K562 (cell line): ENCODE results near the gene ZNF776. TPM values are rescaled to one million over a fixed set of nuclear protein-coding genes. Genes with fewer than 3 reads are reported as not detected.

ENCODE experiments used
- ATAC-seq: fragments of 200-7000 bp; cut with Tn5 transposase; 3 replicates; pipeline ENCODE4 v1.9.1; 2020; ENCODE audit warnings: moderate library complexity
- BruUV-seq: library from RNA; stranded (reverse); fragments of 400-500 nt; replicated peaks from 2 replicates; lab custom pipeline; 2021; lab: Mats Ljungman, UMichigan
- CTCF ChIA-PET: fragments of 300-600 bp; formaldehyde crosslinking; extraction: SDS; loops from one replicate; lab custom pipeline; 2021; ENCODE audit warnings: low intra/inter-chr PET ratio; lab: Yijun Ruan, JAX
- POLR2A ChIA-PET: fragments of 300-600, 350-650 bp; sonication (Branson Sonifier 250); formaldehyde crosslinking; extraction: SDS; loops from one replicate; lab custom pipeline; 2021; ENCODE audit warnings: antibody characterized with exemption, inconsistent platforms; lab: Yijun Ruan, JAX
- DNase-seq, 4 experiments: peaks; one replicate each; pipeline versions ENCODE4 v3.0.0 to v3.0.0-alpha.2; 2011 to 2018; ENCODE audit warnings: low spot score in 3 of 4, mixed read lengths in 3 of 4; ENCODE audit errors: extremely low read depth in 1 of 4
- FAIRE-seq: peaks from 2 replicates; lab custom pipeline; 2011; peaks lifted over from hg19 to GRCh38; lab: Jason Lieb, UNC
- H2AFZ ChIP-seq: 2 replicates; pipeline ENCODE4 v1.6.0; 2011; ENCODE audit warnings: low read depth, low read length, control low read depth, inconsistent platforms
- H3K27ac ChIP-seq: fragments of 200-600 bp; 3 replicates; pipeline ENCODE4 v1.8.0; 2011; ENCODE audit warnings: low read depth, mild to moderate bottlenecking, control low read depth, inconsistent platforms, low read length, moderate library complexity, mixed read lengths; ENCODE audit errors: extremely low read depth
- H3K27me3 ChIP-seq, 2 experiments: fragments of 300-600 bp in 1 of 2; 2 replicates in 1 of 2; 3 replicates in 1 of 2; pipeline versions ENCODE4 v1.6.0 to v1.8.0; 2011; ENCODE audit warnings: inconsistent platforms in 2 of 2, low read length in 2 of 2, mild to moderate bottlenecking in 1 of 2, mixed read lengths in 1 of 2, moderate library complexity in 1 of 2; ENCODE audit not compliant: control insufficient read depth in 2 of 2, insufficient read depth in 2 of 2
- H3K36me3 ChIP-seq: fragments of 300-600 bp; 3 replicates; pipeline ENCODE4 v1.8.0; 2011; ENCODE audit warnings: mild to moderate bottlenecking, low read length, inconsistent platforms; ENCODE audit not compliant: control insufficient read depth, insufficient read depth
- H3K4me1 ChIP-seq, 2 experiments: fragments of 200-600 bp in 1 of 2; replicated peaks in 1 of 2; 2 replicates in 1 of 2; 3 replicates in 1 of 2; pipeline versions ENCODE4 v1.5.1 to v1.8.0; 2011; ENCODE audit warnings: inconsistent platforms in 2 of 2, low read length in 2 of 2, mild to moderate bottlenecking in 1 of 2, mixed read lengths in 1 of 2, moderate library complexity in 1 of 2; ENCODE audit not compliant: control insufficient read depth in 2 of 2, insufficient read depth in 2 of 2
- H3K4me2 ChIP-seq: 2 replicates; pipeline ENCODE4 v1.6.1; 2011; ENCODE audit warnings: low read length, control low read depth, inconsistent platforms, mixed read lengths; ENCODE audit not compliant: insufficient read depth
- H3K4me3 ChIP-seq: fragments of 200-600 bp; sonication (generic), shearing (Covaris generic); 2 replicates; pipeline ENCODE4 v1.5.1; 2016; ENCODE audit warnings: control low read depth, inconsistent platforms
- H3K79me2 ChIP-seq: fragments of 200-600 bp; 3 replicates; pipeline ENCODE4 v1.8.0; 2011; ENCODE audit warnings: low read length, inconsistent platforms; ENCODE audit not compliant: control insufficient read depth, insufficient read depth
- H3K9ac ChIP-seq, 2 experiments: 2 replicates each; pipeline versions ENCODE4 v1.6.0 to v1.6.1; 2011; ENCODE audit warnings: low read depth in 2 of 2, low read length in 2 of 2, control low read depth in 1 of 2, inconsistent platforms in 1 of 2, mild to moderate bottlenecking in 1 of 2, mixed read lengths in 1 of 2; ENCODE audit not compliant: insufficient read depth in 1 of 2
- H3K9me1 ChIP-seq: one replicate; pipeline ENCODE4 v1.6.0; 2011; ENCODE audit warnings: inconsistent platforms, mild to moderate bottlenecking, low read length, moderate library complexity; ENCODE audit not compliant: control insufficient read depth, insufficient read depth
- H3K9me3 ChIP-seq: replicated peaks from 2 replicates; pipeline ENCODE4 v1.5.1; 2011; ENCODE audit warnings: low read depth, low read length, inconsistent platforms; ENCODE audit not compliant: control insufficient read depth, insufficient read depth
- H4K20me1 ChIP-seq: replicated peaks from 2 replicates; pipeline ENCODE4 v1.6.1; 2011; ENCODE audit warnings: low read length, inconsistent platforms, mixed read lengths; ENCODE audit not compliant: control insufficient read depth, insufficient read depth
- BACH1 ChIP-seq: fragments of 200-800 bp; sonication (Bioruptor generic); IDR thresholded peaks from 2 replicates; pipeline ENCODE4 v1.6.1; 2016; ENCODE audit warnings: missing genetic modification characterization, missing compliant biosample characterization
- ETV6 ChIP-seq, 3 experiments: fragments of 150-350 bp in 1 of 3; sonication (generic) in 1 of 3; formaldehyde crosslinking in 1 of 3; IDR thresholded peaks; 2 replicates each; pipeline versions ENCODE4 v1.6.1 to v1.8.0; 2014 to 2022; ENCODE audit warnings: borderline replicate concordance in 2 of 3, low read depth in 2 of 3, antibody characterized with exemption in 1 of 3, low read length in 1 of 3, mild to moderate bottlenecking in 1 of 3, missing genetic modification reagents in 1 of 3
- GATAD2B ChIP-seq: fragments of 450-650 bp; IDR thresholded peaks from 2 replicates; pipeline ENCODE4 v1.6.1; 2017; ENCODE audit warnings: mild to moderate bottlenecking, borderline replicate concordance
- GTF2F1 ChIP-seq: IDR thresholded peaks from 2 replicates; pipeline ENCODE4 v1.6.1; 2011; ENCODE audit warnings: low read depth, low read length, improper control_type of control experiment
- HLTF ChIP-seq: fragments of 450-650 bp; IDR thresholded peaks from 2 replicates; pipeline ENCODE4 v1.6.1; 2016
- MBD2 ChIP-seq: sonication (generic); IDR thresholded peaks from 2 replicates; pipeline ENCODE4 v1.6.1; 2016; ENCODE audit warnings: low read depth, borderline replicate concordance
- SREBF2 ChIP-seq: sonication (generic); formaldehyde crosslinking; IDR thresholded peaks from 2 replicates; pipeline ENCODE4 v1.4.0; 2020; ENCODE audit warnings: mild to moderate bottlenecking, missing genetic modification reagents
- WGBS: fragments of 100-300 bp; shearing (Covaris generic); methylation state at CpG from one replicate; pipeline ENCODE4 v1.1.6; 2016; ENCODE audit warnings: low coverage, mixed read lengths; ENCODE audit not compliant: insufficient coverage; ENCODE audit errors: missing lambda C conversion rate; 5-methylcytosine and 5-hydroxymethylcytosine counted together
- in situ Hi-C: fragments of 300-500 bp; cut with MboI; formaldehyde crosslinking; loops from 4 replicates; pipeline ENCODE4 v1.15.0; 2018; ENCODE audit warnings: inconsistent platforms, mixed read lengths
- intact Hi-C: fragments of 100-400 bp; cut with micrococcal nuclease; formaldehyde crosslinking; loops from 2 replicates; pipeline ENCODE4 v1.14.2; 2022
- polyA plus RNA-seq, 8 experiments: library from polyadenylated mRNA; depleted of rRNA in 4 of 8; stranded (reverse) in 5 of 8; unstranded in 3 of 8; fragments of >200 nt; fragmentation: Nextera tagmentation in 2 of 8; fragmentation: Illumina TruSeq in 1 of 8; extraction: Ambion mirVana in 2 of 8; extraction: Trizol in 1 of 8; gene quantifications; 2 replicates each; pipeline versions ENCODE4 v1.2.1 to v1.2.3, GENCODE V29; 2011 to 2014; ENCODE audit warnings: inconsistent platforms in 1 of 8, missing spikeins in 1 of 8
- total RNA-seq, 7 experiments: library from RNA; depleted of rRNA in 6 of 7; stranded (reverse); fragments of >200 nt in 6 of 7; fragmentation: Illumina TruSeq in 2 of 7; extraction: Trizol in 2 of 7; gene quantifications; 2 replicates each; pipeline versions ENCODE4 v1.2.1 to v1.2.3, GENCODE V29; 2011 to 2021; ENCODE audit warnings: low replicate concordance in 1 of 7

ZNF776 gene
- total and polyA plus RNA-seq, 9 of the 15 experiments (the other 6 are each of a cell fraction or from before 2014, with no cell fraction given) = 2.2 to 16.9 (median 8.2) TPM

GRCh38 chr19:57771417-57771816 lies 24.8 kb downstream of the ZNF776 start:
- in situ Hi-C loops (no loop called here), intact Hi-C loops (no loop called here)
- CTCF ChIA-PET = no interaction called here
- TF ChIP-seq SREBF2 (CRISPR knock-in tag) = no peak
- TF ChIP-seq ETV6 (IDR thresholded peaks at IDR 0.05; ENCODE audit: borderline replicate concordance in 1 of 2, low read depth in 2 of 2, low read length in 1 of 2) = no peak
- no peak for TF ChIP-seq ETV6 (CRISPR knock-in tag; IDR thresholded peaks at IDR 0.05; ENCODE audit: borderline replicate concordance)
- TF ChIP-seq HLTF = no peak
- no peak for TF ChIP-seq GTF2F1
- TF ChIP-seq BACH1 = no peak
- TF ChIP-seq GATAD2B = no peak
- TF ChIP-seq MBD2 = no peak
- no peaks in the 10 kb centered on the region for H3K27me3 ChIP-seq
- H3K4me3 ChIP-seq = no peak overlapping the region
- no peak overlapping the region for H3K27ac ChIP-seq
- H3K9me3 ChIP-seq = peaks cover 11% of the 10 kb centered on the region
- no peak overlapping the region for H3K9ac ChIP-seq
- WGBS = 87% methylated on average over 4 of the region's 4 CpGs
- ATAC-seq = no peak
- POLR2A ChIA-PET = interaction anchor here (1.1 kb wide), 1 partner anchor 31 kb away, joined by 5 read pairs; no protein-coding TSS in a partner anchor
- H3K4me2 ChIP-seq = no peak overlapping the region
- BruUV-seq = no TSS peak
- no peaks in the 10 kb centered on the region for H3K9me1 ChIP-seq
- DNase-seq = no peak
- H3K36me3 ChIP-seq = peaks cover 38% of the 10 kb centered on the region; the same call in 2 of the 3 replicates
- H3K79me2 ChIP-seq = peaks cover 59% of the 10 kb centered on the region
- H4K20me1 ChIP-seq = no peaks in the 10 kb centered on the region
- no peak for FAIRE-seq
- no peak overlapping the region for H2AFZ ChIP-seq
- H3K4me1 ChIP-seq = peaks cover 3 to 15% of the 10 kb centered on the region in 2 experiments; a peak in 4 of 5 replicates
